Trophoblast cell (in vitro differentiated cells and primary cell): ENCODE data around the gene STPG4.
"Not testable (repeated sequence)": the region's sequence is repeated elsewhere in the genome, so short reads cannot be mapped to it uniquely, and the experiment has no call there.

Source experiments
- DNase-seq, 2 donors: peaks; one replicate each; pipeline ENCODE4 v3.0.0-alpha.2; 2016
- H2AFZ ChIP-seq: 2 replicates; pipeline ENCODE4 v1.6.1; 2013; ENCODE audit warnings: low read length, moderate library complexity, mild to moderate bottlenecking; ENCODE audit not compliant: insufficient read depth, poor library complexity
- H2AK5ac ChIP-seq: 2 replicates; pipeline ENCODE4 v1.6.1; 2013; ENCODE audit warnings: mild to moderate bottlenecking, low read length
- H2BK120ac ChIP-seq: 2 replicates; pipeline ENCODE4 v1.6.1; 2013; ENCODE audit warnings: low read length, mild to moderate bottlenecking, moderate library complexity; ENCODE audit not compliant: insufficient read depth, poor library complexity
- H2BK12ac ChIP-seq: 2 replicates; pipeline ENCODE4 v1.6.1; 2013; ENCODE audit warnings: mild to moderate bottlenecking, low read length, moderate library complexity
- H2BK5ac ChIP-seq: 2 replicates; pipeline ENCODE4 v1.6.1; 2013; ENCODE audit warnings: low read length, low read depth, moderate library complexity, mild to moderate bottlenecking; ENCODE audit not compliant: poor library complexity
- H3K14ac ChIP-seq: 2 replicates; pipeline ENCODE4 v1.6.1; 2013; ENCODE audit warnings: mild to moderate bottlenecking, low read length
- H3K18ac ChIP-seq: 2 replicates; pipeline ENCODE4 v1.6.1; 2013; ENCODE audit warnings: mild to moderate bottlenecking, low read length
- H3K23ac ChIP-seq: 2 replicates; pipeline ENCODE4 v1.6.1; 2013; ENCODE audit warnings: low read length
- H3K27ac ChIP-seq: 2 replicates; pipeline ENCODE4 v1.5.1; 2013; ENCODE audit warnings: low read depth, mild to moderate bottlenecking, inconsistent platforms, low read length, moderate library complexity
- H3K27me3 ChIP-seq: 2 replicates; pipeline ENCODE4 v1.6.1; 2013; ENCODE audit warnings: inconsistent platforms, mild to moderate bottlenecking, low read length, moderate library complexity; ENCODE audit not compliant: insufficient read depth
- H3K36me3 ChIP-seq, 2 experiments: 1 replicate in 1 of 2; 2 replicates in 1 of 2; pipeline ENCODE4 v1.6.1; 2013; ENCODE audit warnings: low read length in 2 of 2, mild to moderate bottlenecking in 2 of 2, moderate library complexity in 1 of 2; ENCODE audit not compliant: insufficient read depth in 2 of 2, control insufficient read depth in 1 of 2
- H3K4ac ChIP-seq: 2 replicates; pipeline ENCODE4 v1.6.1; 2013; ENCODE audit warnings: low read depth, mild to moderate bottlenecking, low read length, moderate library complexity
- H3K4me1 ChIP-seq, 2 experiments: 1 replicate in 1 of 2; 2 replicates in 1 of 2; pipeline ENCODE4 v1.6.1; 2013; ENCODE audit warnings: low read length in 2 of 2, mild to moderate bottlenecking in 2 of 2, moderate library complexity in 1 of 2; ENCODE audit not compliant: insufficient read depth in 2 of 2, control insufficient read depth in 1 of 2
- H3K4me2 ChIP-seq: 2 replicates; pipeline ENCODE4 v1.6.1; 2013; ENCODE audit warnings: inconsistent platforms, mild to moderate bottlenecking, low read length, moderate library complexity
- H3K4me3 ChIP-seq: 2 replicates; pipeline ENCODE4 v1.5.1; 2013; ENCODE audit warnings: mild to moderate bottlenecking, low read depth, low read length, inconsistent platforms
- H3K79me1 ChIP-seq: one replicate; pipeline ENCODE4 v1.6.1; 2013; ENCODE audit warnings: low read length
- H3K79me2 ChIP-seq: 2 replicates; pipeline ENCODE4 v1.6.1; 2013; ENCODE audit warnings: low read length, mild to moderate bottlenecking; ENCODE audit not compliant: control insufficient read depth, insufficient read depth, poor library complexity
- H3K9ac ChIP-seq: 2 replicates; pipeline ENCODE4 v1.6.1; 2013; ENCODE audit warnings: mild to moderate bottlenecking, low read length
- H3K9me3 ChIP-seq: 2 replicates; pipeline ENCODE4 v1.6.1; 2013; ENCODE audit warnings: low read depth, mild to moderate bottlenecking, control low read depth, inconsistent platforms, low read length; ENCODE audit not compliant: insufficient read depth
- H4K12ac ChIP-seq: 2 replicates; pipeline ENCODE4 v1.6.1; 2013; ENCODE audit warnings: low read depth, mild to moderate bottlenecking, low read length, moderate library complexity
- H4K8ac ChIP-seq: 2 replicates; pipeline ENCODE4 v1.6.1; 2013; ENCODE audit warnings: low read depth, mild to moderate bottlenecking, low read length, moderate library complexity
- H4K91ac ChIP-seq: one replicate; pipeline ENCODE4 v1.6.1; 2013; ENCODE audit warnings: low read depth, mild to moderate bottlenecking, low read length, moderate library complexity
- WGBS: extraction: QIAGEN DNeasy Blood & Tissue Kit; methylation state at CpG from one replicate; pipeline ENCODE4 v1.1.7; 2013; ENCODE audit warnings: missing lambda C conversion rate; ENCODE audit not compliant: insufficient read length, insufficient coverage; ENCODE audit errors: extremely low coverage; 5-methylcytosine and 5-hydroxymethylcytosine counted together

Gene STPG4

DNA sequence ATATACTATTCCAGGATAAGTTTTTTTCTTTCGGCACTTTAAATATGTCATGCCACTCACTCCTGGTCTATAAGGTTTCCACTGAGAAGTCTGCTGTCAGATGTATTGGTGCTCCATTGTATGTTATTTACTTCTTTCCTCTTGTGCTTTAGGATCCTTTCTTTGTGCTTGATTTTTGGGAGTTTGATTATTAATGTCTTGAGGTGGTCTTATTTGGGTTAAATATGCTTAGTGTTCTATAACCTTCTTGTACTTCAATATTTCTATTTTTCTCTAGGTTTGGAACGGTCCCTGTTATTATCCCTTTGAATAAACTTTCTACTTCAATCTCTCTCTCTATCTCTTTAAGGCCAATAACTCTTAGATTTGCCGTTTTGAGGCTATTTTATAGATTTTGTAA, 28.3 kb downstream of the STPG4 start:
- H3K27ac ChIP-seq = no peak overlapping the region
- DNase-seq = no peak
- no peak overlapping the region for H3K4me3 ChIP-seq
- no peak overlapping the region for H4K12ac ChIP-seq
- H3K4me1 ChIP-seq = peaks cover 5 to 7% of the 10 kb centered on the region in 2 experiments
- no peak overlapping the region for H4K8ac ChIP-seq
- no peak overlapping the region for H3K4me2 ChIP-seq
- no peak overlapping the region for H4K91ac ChIP-seq
- H3K4ac ChIP-seq = no peak overlapping the region
- WGBS = no CpG with 5 or more reads among the region's 3 CpGs
- peaks cover 0 to 1% of the 10 kb centered on the region in 2 experiments for H3K36me3 ChIP-seq
- H3K9me3 ChIP-seq = no peaks in the 10 kb centered on the region
- H3K14ac ChIP-seq = no peak overlapping the region
- H3K79me2 ChIP-seq = no peaks in the 10 kb centered on the region
- H3K9ac ChIP-seq = no peak overlapping the region
- H2BK12ac ChIP-seq = no peak overlapping the region
- no peak overlapping the region for H2AFZ ChIP-seq
- no peak overlapping the region for H3K23ac ChIP-seq
- H3K79me1 ChIP-seq = peaks cover 6% of the 10 kb centered on the region
- H2AK5ac ChIP-seq = no peak overlapping the region
- H3K27me3 ChIP-seq = no peaks in the 10 kb centered on the region
- no peak overlapping the region for H2BK5ac ChIP-seq
- no peak overlapping the region for H2BK120ac ChIP-seq
- no peak overlapping the region for H3K18ac ChIP-seq

DNA sequence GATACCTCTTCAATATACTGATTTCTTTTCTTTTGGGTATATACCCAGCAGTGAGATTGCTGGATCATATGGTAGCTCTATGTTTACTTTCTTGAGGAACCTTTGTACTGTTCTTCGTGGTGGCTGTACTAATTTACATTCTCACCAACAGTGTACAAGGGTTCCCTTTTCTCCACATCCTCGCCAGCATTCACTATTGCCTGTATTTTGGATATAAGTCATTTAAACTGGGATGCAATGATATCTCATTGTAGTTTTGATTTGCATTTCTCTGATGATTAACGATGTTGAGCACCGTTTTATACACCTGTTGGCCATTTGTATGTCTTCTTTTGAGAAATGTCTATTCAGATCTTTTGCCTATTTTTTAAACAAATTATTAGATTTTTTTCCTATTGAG, 30.4 kb downstream of the STPG4 start:
- not testable (repeated sequence) for H3K4ac ChIP-seq, H3K4me2 ChIP-seq, H2AFZ ChIP-seq, H3K27me3 ChIP-seq, H2BK12ac ChIP-seq, H3K79me1 ChIP-seq, H3K23ac ChIP-seq, H3K14ac ChIP-seq, H3K36me3 ChIP-seq, H2BK120ac ChIP-seq, H3K9me3 ChIP-seq, H3K27ac ChIP-seq, H3K18ac ChIP-seq, DNase-seq, H2BK5ac ChIP-seq, H4K12ac ChIP-seq, H4K91ac ChIP-seq, H3K9ac ChIP-seq, H3K4me3 ChIP-seq, H4K8ac ChIP-seq, H2AK5ac ChIP-seq, H3K79me2 ChIP-seq
- no CpG with 5 or more reads among the region's 4 CpGs for WGBS
- H3K4me1 ChIP-seq = peaks cover 8 to 13% of the 10 kb centered on the region in 2 experiments

- no CpG with 5 or more reads among the region's 5 CpGs for WGBS
- not testable (repeated sequence) for H3K4me3 ChIP-seq, H4K12ac ChIP-seq
Observed at GRCh38 chr2:47120424-47120823, 34.7 kb downstream of the STPG4 start.

DNA sequence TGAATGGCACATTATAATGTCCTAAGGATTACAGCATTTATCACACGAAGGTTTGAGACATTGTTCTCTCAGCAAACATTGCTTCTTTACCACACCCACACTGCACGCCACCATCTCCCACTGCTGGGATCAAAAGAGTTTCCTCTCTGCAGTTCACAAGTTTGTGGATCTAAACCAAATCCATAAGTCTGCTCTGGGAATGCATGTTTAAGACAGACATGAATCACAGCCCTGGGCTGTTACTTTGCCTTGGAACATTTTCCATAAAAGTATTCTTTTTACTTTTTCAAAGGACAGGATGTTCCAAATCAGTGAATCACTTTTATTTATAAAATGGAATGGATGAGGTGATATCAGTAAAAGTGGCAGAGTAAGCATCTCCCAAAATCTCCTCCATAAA, 36.1 kb downstream of the STPG4 start:
- Histone ChIP-seq H2AK5ac (no peak overlapping the region), H4K12ac (no peak overlapping the region), H3K14ac (no peak overlapping the region), H2AFZ (no peak overlapping the region), H3K79me1 (no peaks in the 10 kb centered on the region), H3K4ac (no peak overlapping the region), H3K27ac (no peak overlapping the region), H3K27me3 (no peaks in the 10 kb centered on the region), H2BK5ac (no peak overlapping the region), H3K9me3 (no peaks in the 10 kb centered on the region), H3K9ac (no peak overlapping the region), H3K4me1 (peaks cover 4 to 5% of the 10 kb centered on the region in 2 experiments), H3K18ac (no peak overlapping the region), H4K91ac (no peak overlapping the region), H4K8ac (no peak overlapping the region), H3K36me3 (no peaks in the 10 kb centered on the region), H3K4me3 (no peak overlapping the region), H3K4me2 (no peak overlapping the region), H2BK12ac (no peak overlapping the region), H2BK120ac (no peak overlapping the region), H3K23ac (no peak overlapping the region), H3K79me2 (no peaks in the 10 kb centered on the region)
- no CpG with 5 or more reads among the region's 2 CpGs for WGBS
- DNase-seq = no peak

More at GRCh38 chr2:47120424-47120823, 34.7 kb downstream of the STPG4 start:
- H3K14ac ChIP-seq, H2BK5ac ChIP-seq, H2BK120ac ChIP-seq, H3K4me1 ChIP-seq, H2BK12ac ChIP-seq, H3K4ac ChIP-seq, H4K8ac ChIP-seq, H4K91ac ChIP-seq, H3K4me2 ChIP-seq, H3K27me3 ChIP-seq, H3K27ac ChIP-seq, H3K9ac ChIP-seq, H3K79me1 ChIP-seq, H3K9me3 ChIP-seq, H3K79me2 ChIP-seq, H3K18ac ChIP-seq, H2AK5ac ChIP-seq, H3K36me3 ChIP-seq, H3K23ac ChIP-seq, H2AFZ ChIP-seq, DNase-seq: not testable (repeated sequence)
